ENCODE results near the gene TBC1D24.

TBC1D24 gene

DNA sequence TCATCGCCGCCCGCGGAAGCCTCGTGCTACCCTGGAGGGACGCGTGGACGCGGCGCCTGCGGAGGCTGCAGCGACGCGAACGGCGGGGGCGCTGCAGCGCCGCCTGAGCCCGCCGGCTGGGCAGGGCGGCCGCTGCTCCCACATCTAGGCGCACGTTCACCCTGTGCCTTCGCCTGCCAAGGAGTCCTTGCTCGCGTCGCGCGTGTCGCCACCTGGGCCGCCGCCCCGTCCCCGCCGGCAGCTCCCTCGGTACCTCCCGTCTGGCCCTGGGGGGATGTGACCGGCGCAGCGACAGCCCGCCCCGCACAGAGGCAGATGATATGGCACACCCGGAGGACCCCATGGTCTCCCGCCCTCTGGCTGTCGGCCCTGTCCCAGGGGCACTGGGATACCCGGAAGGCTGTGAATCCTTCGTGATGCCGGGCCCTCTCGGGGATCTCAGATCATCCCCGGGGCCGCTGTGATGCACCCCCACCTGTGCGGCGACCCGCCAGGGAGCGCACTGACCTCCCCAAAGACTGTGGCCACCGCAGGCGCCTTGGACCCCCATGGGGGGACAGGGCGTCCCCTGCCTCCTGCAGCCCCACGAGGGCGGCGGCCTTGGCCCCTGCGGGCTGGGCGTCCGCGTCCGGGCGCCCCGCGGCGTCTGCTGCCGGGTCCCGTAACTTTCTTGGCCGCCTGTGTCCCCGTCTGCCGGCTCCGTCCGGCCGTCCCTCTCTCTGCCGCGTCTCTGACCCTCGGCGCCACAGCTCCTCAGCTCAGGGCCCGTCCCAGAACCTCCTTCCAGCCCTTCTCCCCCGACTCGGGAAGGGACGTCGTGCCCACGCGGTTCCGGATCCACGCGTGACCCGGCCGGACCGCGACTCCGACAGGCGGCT is 689 bp upstream of the TBC1D24 start:
- TF ChIP-seq EZH2 (IDR thresholded peaks at IDR 0.05; ENCODE audit: borderline replicate concordance, low read depth, low read length, severe bottlenecking), result peak; percentile 46
- TF ChIP-seq, protein P1, sequence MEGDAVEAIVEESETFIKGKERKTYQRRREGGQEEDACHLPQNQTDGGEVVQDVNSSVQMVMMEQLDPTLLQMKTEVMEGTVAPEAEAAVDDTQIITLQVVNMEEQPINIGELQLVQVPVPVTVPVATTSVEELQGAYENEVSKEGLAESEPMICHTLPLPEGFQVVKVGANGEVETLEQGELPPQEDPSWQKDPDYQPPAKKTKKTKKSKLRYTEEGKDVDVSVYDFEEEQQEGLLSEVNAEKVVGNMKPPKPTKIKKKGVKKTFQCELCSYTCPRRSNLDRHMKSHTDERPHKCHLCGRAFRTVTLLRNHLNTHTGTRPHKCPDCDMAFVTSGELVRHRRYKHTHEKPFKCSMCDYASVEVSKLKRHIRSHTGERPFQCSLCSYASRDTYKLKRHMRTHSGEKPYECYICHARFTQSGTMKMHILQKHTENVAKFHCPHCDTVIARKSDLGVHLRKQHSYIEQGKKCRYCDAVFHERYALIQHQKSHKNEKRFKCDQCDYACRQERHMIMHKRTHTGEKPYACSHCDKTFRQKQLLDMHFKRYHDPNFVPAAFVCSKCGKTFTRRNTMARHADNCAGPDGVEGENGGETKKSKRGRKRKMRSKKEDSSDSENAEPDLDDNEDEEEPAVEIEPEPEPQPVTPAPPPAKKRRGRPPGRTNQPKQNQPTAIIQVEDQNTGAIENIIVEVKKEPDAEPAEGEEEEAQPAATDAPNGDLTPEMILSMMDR (IDR thresholded peaks at IDR 0.05; ENCODE audit: borderline replicate concordance, extremely low read depth, low read length, poor library complexity, severe bottlenecking), result peak; percentile 70
- Histone ChIP-seq H3K9me3 (ENCODE audit: insufficient read depth, low read length, severe bottlenecking) (no peaks in the 10 kb centered on the region), H2AFZ (ENCODE audit: low read depth, low read length) (peak overlapping the region; percentile 72), H3K9ac (ENCODE audit: low read depth, low read length) (peak overlapping the region; percentile 97), H3K4me2 (ENCODE audit: insufficient read depth, low read length) (peak overlapping the region; percentile 80), H3K4me3 (ENCODE audit: low read depth in 1 of 2, low read length in 2 of 2) (peak overlapping the region; percentile 46 to 96), H3K79me2 (ENCODE audit: insufficient read depth, low read length) (peaks cover 41% of the 10 kb centered on the region), H3K27ac (ENCODE audit: low read length) (peak overlapping the region; percentile 80), H4K20me1 (ENCODE audit: insufficient read depth, low read length) (peaks cover 65% of the 10 kb centered on the region), H3K36me3 (ENCODE audit: insufficient read depth, low read length) (no peaks in the 10 kb centered on the region; the same call in 1 of the 2 replicates), H3K4me1 (ENCODE audit: insufficient read depth, low read length) (peaks cover 68% of the 10 kb centered on the region), H3K27me3 (ENCODE audit: insufficient read depth, low read length, poor library complexity) (peaks cover 28% of the 10 kb centered on the region)
- peak; percentile 62 for DNase-seq
- ATAC-seq (ENCODE audit: insufficient read depth, low read depth), result peak; percentile 60

DNA sequence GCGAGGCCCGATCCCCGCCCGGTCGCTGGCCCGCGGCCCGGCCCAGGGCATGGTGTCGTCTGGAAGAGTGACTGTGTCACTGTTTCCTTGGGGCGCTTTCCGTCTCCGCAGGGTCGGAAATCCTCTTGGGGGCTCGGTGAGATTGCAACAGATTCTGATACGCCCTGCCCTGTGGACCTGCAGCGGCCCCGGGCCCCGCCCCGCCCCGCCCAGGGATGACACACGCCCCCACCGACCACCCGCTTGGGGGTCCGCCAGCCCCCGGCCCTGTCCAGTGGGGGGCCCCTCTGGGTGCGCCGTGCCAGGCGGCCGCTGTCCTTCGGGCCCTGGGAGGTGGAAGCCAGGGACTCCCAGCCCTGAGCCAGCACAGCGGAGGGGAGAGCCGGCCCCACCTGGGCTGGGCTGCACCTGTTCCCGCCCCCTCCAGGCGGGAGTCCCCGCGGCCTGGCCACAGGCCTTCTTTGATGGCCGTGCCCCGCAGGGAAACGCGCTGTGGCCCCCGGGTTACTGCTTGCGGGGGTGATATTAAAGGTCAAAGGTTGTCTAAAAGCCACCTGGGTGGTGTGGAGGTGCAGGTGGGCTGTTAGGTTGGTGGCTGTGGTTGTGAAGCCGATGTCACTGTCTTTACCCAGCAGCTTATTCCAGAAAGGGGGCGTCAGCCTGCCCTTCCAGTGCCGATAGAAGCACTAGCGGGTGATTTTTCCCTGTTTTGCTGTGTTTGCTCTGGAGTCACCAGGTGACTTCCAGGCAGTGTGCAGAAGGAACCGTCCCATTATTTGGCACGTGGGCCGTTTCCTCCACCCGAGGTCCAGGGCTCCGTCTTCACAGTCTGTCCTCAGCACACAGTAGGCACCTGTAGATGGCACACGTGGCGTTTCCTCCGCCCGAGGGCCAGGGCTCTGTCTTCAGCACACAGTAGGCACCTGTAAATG is 752 bp downstream of the TBC1D24 start:
- Histone ChIP-seq H2AFZ (ENCODE audit: low read depth, low read length) (peak overlapping the region; percentile 76), H3K9ac (ENCODE audit: low read depth, low read length) (peak overlapping the region; percentile 97)
- peak; percentile 23; the same call in 1 of the 3 replicates for ATAC-seq (ENCODE audit: insufficient read depth, low read depth)

DNA sequence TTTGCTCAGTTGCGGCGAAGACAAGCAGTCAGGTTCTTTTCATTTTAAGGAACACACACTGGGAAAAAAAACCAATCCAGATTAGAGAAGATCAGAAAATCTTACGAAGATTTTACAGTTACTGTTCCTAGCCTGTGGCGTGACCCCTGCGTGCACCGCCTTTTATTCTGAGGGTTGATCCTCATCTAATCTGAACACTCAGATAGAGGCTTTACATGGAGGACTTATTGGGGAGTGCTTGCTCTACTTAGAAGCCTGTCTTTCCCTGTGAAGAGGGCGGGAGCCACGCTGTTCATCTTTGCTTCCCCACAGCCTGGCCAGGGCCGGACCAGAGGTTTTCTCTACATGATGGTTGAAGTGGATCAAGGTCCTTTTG is 1.4 kb downstream of the TBC1D24 start:
- peak overlapping the region; percentile 80 for H3K4me2 ChIP-seq (ENCODE audit: insufficient read depth, low read length)
- no peak for TF ChIP-seq EZH2 (IDR thresholded peaks at IDR 0.05; ENCODE audit: borderline replicate concordance, low read depth, low read length, severe bottlenecking)
- TF ChIP-seq, protein P1 (IDR thresholded peaks at IDR 0.05; ENCODE audit: borderline replicate concordance, extremely low read depth, low read length, poor library complexity, severe bottlenecking), result no peak

More for the DNA sequence above, 752 bp downstream of the TBC1D24 start:
- H3K27me3 ChIP-seq (ENCODE audit: insufficient read depth, low read length, poor library complexity), result peaks cover 15% of the 10 kb centered on the region
- peak; percentile 58 for DNase-seq
- H3K9me3 ChIP-seq (ENCODE audit: insufficient read depth, low read length, severe bottlenecking), result no peaks in the 10 kb centered on the region
- 0 out of 2 replicates have a peak overlapping the region, but pooled peaks have one; percentile 51 for H3K27ac ChIP-seq (ENCODE audit: low read length)
- peaks cover 53% of the 10 kb centered on the region for H3K4me1 ChIP-seq (ENCODE audit: insufficient read depth, low read length)
- peaks cover 55% of the 10 kb centered on the region for H3K79me2 ChIP-seq (ENCODE audit: insufficient read depth, low read length)
- peak overlapping the region; percentile 80 for H3K4me2 ChIP-seq (ENCODE audit: insufficient read depth, low read length)
- no peak for TF ChIP-seq EZH2 (IDR thresholded peaks at IDR 0.05; ENCODE audit: borderline replicate concordance, low read depth, low read length, severe bottlenecking)
- H4K20me1 ChIP-seq (ENCODE audit: insufficient read depth, low read length), result peaks cover 65% of the 10 kb centered on the region
- peak overlapping the region; percentile 44 to 96; a peak in 3 of 4 replicates for H3K4me3 ChIP-seq (ENCODE audit: low read depth in 1 of 2, low read length in 2 of 2)
- no peaks in the 10 kb centered on the region; the same call in 1 of the 2 replicates for H3K36me3 ChIP-seq (ENCODE audit: insufficient read depth, low read length)

More for the DNA sequence above, 1.4 kb downstream of the TBC1D24 start:
- no peak overlapping the region for H2AFZ ChIP-seq (ENCODE audit: low read depth, low read length)
- H3K36me3 ChIP-seq (ENCODE audit: insufficient read depth, low read length), result peaks cover 3% of the 10 kb centered on the region; the same call in 1 of the 2 replicates
- H3K27ac ChIP-seq (ENCODE audit: low read length), result no peak overlapping the region
- H3K4me1 ChIP-seq (ENCODE audit: insufficient read depth, low read length), result peaks cover 47% of the 10 kb centered on the region
- H3K9ac ChIP-seq (ENCODE audit: low read depth, low read length), result peak overlapping the region; percentile 97
- H3K9me3 ChIP-seq (ENCODE audit: insufficient read depth, low read length, severe bottlenecking), result no peaks in the 10 kb centered on the region
- H3K27me3 ChIP-seq (ENCODE audit: insufficient read depth, low read length, poor library complexity), result peaks cover 9% of the 10 kb centered on the region
- H3K4me3 ChIP-seq (ENCODE audit: low read depth in 1 of 2, low read length in 2 of 2), result peak overlapping the region in 1 of 2 experiments; percentile 96; a peak in 2 of 4 replicates
- ATAC-seq (ENCODE audit: insufficient read depth, low read depth), result no peak
- H4K20me1 ChIP-seq (ENCODE audit: insufficient read depth, low read length), result peaks cover 68% of the 10 kb centered on the region
- DNase-seq, result no peak
- peaks cover 60% of the 10 kb centered on the region for H3K79me2 ChIP-seq (ENCODE audit: insufficient read depth, low read length)

Data from DND-41 (cell line).